Kidney (tissue), 14 donors: ENCODE measurements around the gene BRD1. TPM values are rescaled to one million over a fixed set of nuclear protein-coding genes. Genes with fewer than 3 reads are reported as not detected.

Experiments
- DNase-seq, 5 donors: peaks; one replicate each; pipeline ENCODE4 v3.0.0-alpha.2; 2013 to 2020
- FAIRE-seq: peaks from 2 replicates; lab custom pipeline; 2012; peaks lifted over from hg19 to GRCh38; lab: Jason Lieb, UNC
- H3K27ac ChIP-seq, 2 donors: one replicate each; pipeline ENCODE4 v1.7.0; 2013; ENCODE audit warnings: low read depth in 2 of 2, low read length in 2 of 2, inconsistent platforms in 1 of 2
- H3K27me3 ChIP-seq: one replicate; pipeline ENCODE4 v1.7.1; 2013; ENCODE audit warnings: low read length, inconsistent platforms; ENCODE audit not compliant: control insufficient read depth, insufficient read depth
- H3K36me3 ChIP-seq, 3 donors: one replicate each; pipeline versions ENCODE4 v1.7.0 to v1.7.1; 2013; ENCODE audit warnings: low read length in 3 of 3, control low read depth in 1 of 3, inconsistent platforms in 1 of 3; ENCODE audit not compliant: insufficient read depth in 3 of 3, control insufficient read depth in 2 of 3
- H3K4me1 ChIP-seq, 3 donors: one replicate each; pipeline versions ENCODE4 v1.7.0 to v1.7.1; 2013; ENCODE audit warnings: low read length in 3 of 3, inconsistent platforms in 1 of 3, low read depth in 1 of 3; ENCODE audit not compliant: control insufficient read depth in 2 of 3, insufficient read depth in 2 of 3
- H3K4me3 ChIP-seq, 3 donors: one replicate each; pipeline versions ENCODE4 v1.7.0 to v1.8.1; 2013; ENCODE audit warnings: low read length in 3 of 3, control low read depth in 1 of 3, inconsistent platforms in 1 of 3
- H3K9ac ChIP-seq, 3 donors: one replicate each; pipeline versions ENCODE4 v1.7.0 to v1.7.1; 2013; ENCODE audit warnings: low read length in 3 of 3, control low read depth in 1 of 3, inconsistent platforms in 1 of 3
- H3K9me3 ChIP-seq, 3 donors: one replicate each; pipeline versions ENCODE4 v1.7.0 to v1.7.1; 2013; ENCODE audit warnings: low read length in 3 of 3, control low read depth in 1 of 3, inconsistent platforms in 1 of 3; ENCODE audit not compliant: control insufficient read depth in 2 of 3, insufficient read depth in 1 of 3
- CTCF ChIP-seq: IDR thresholded peaks from 3 replicates; pipeline ENCODE4 v1.5.1; 2012; ENCODE audit warnings: mild to moderate bottlenecking, moderate library complexity, borderline replicate concordance; ENCODE audit not compliant: insufficient read depth; ENCODE audit errors: extremely low read depth
- intact Hi-C: fragments of 100-400 bp; cut with DNase I; formaldehyde crosslinking; loops from one replicate; pipeline ENCODE4 v1.11.1; 2022
- polyA plus RNA-seq: library from polyadenylated mRNA; stranded (reverse); fragments of 350-450 nt; fragmentation: Illumina TruSeq; extraction: RNeasy Lipid Tissue Mini Kit (QIAGEN cat#74804); gene quantifications from one replicate; pipeline ENCODE4 v1.2.3, GENCODE V29; 2014; ENCODE audit warnings: low read depth, low replicate concordance; ENCODE audit not compliant: insufficient read depth
- total RNA-seq: library from RNA; stranded (reverse); fragmentation: NEBNext Ultra II Directional; extraction: Animal tissue kit (Norgen Biotek cat#: 25700); gene quantifications from one replicate; pipeline ENCODE4 v1.2.1, GENCODE V29; 2021
- donor health status: control.
- donor health status: control.
- donor health status: control.
- donor health status: control.
- donor health status: control.
- donor health status: DM: yes; HTN: yes; CAD: no.
- donor health status: Normal renal cell carcinoma (clear cell type).

The BRD1 gene
- total and polyA plus RNA-seq, 2 donors from 2014 or later: 8.1 to 40.5 TPM

GRCh38 chr22:49754696-49755630 is 72.7 kb downstream of the BRD1 start:
- intact Hi-C loops: no loop called here
- Histone ChIP-seq H3K9ac (no peak overlapping the region), H3K27ac (no peak overlapping the region), H3K4me1 (no peaks in the 10 kb centered on the region), H3K9me3 (no peaks in the 10 kb centered on the region), H3K27me3 (no peaks in the 10 kb centered on the region), H3K36me3 (no peaks in the 10 kb centered on the region), H3K4me3 (no peak overlapping the region)
- FAIRE-seq: no peak
- DNase-seq: peak in 1 of 5 donors; percentile 71
- TF ChIP-seq CTCF: no peak

- no peak overlapping the region for H3K4me3 ChIP-seq
- H3K27ac ChIP-seq: no peak overlapping the region
- H3K27me3 ChIP-seq: no peaks in the 10 kb centered on the region
- no peaks in the 10 kb centered on the region for H3K9me3 ChIP-seq
- no peaks in the 10 kb centered on the region for H3K36me3 ChIP-seq
- FAIRE-seq (no peak), DNase-seq (no peak)
- no peak overlapping the region for H3K9ac ChIP-seq
- H3K4me1 ChIP-seq: no peaks in the 10 kb centered on the region
- no peak for TF ChIP-seq CTCF
- intact Hi-C loops: no loop called here
These were observed 73.5 kb downstream of the BRD1 start for GRCh38 chr22:49753961-49754695.

- Histone ChIP-seq H3K9me3 (no peaks in the 10 kb centered on the region), H3K9ac (no peak overlapping the region), H3K36me3 (no peaks in the 10 kb centered on the region), H3K4me3 (no peak overlapping the region), H3K4me1 (no peaks in the 10 kb centered on the region), H3K27ac (no peak overlapping the region), H3K27me3 (no peaks in the 10 kb centered on the region)
- TF ChIP-seq CTCF: no peak
- intact Hi-C loops: no loop called here
- FAIRE-seq (no peak), DNase-seq (no peak)
These were observed 74.3 kb downstream of the BRD1 start for GRCh38 chr22:49753276-49753890.
